Renal cortex interstitium (tissue), 11 donors: Measurements from ENCODE around the gene UNC5C. TPM values are rescaled to one million over a fixed set of nuclear protein-coding genes. Genes with fewer than 3 reads are reported as not detected.

Experiments used
- DNase-seq, 11 donors: peaks; one replicate each; pipeline ENCODE4 v3.0.0-alpha.2; 2013; ENCODE audit warnings: low read depth in 9 of 11, low spot score in 4 of 11; ENCODE audit errors: extremely low read depth in 1 of 11
- polyA plus RNA-seq, 3 donors: library from polyadenylated mRNA; unstranded; fragments of 120-200 nt; gene quantifications; one replicate each; pipeline ENCODE4 v1.2.1, GENCODE V29; 2013; ENCODE audit not compliant: insufficient read length in 3 of 3

UNC5C gene
- polyA plus RNA-seq, 3 donors: 34.1 to 43.8 (median 41.3) TPM

DNA sequence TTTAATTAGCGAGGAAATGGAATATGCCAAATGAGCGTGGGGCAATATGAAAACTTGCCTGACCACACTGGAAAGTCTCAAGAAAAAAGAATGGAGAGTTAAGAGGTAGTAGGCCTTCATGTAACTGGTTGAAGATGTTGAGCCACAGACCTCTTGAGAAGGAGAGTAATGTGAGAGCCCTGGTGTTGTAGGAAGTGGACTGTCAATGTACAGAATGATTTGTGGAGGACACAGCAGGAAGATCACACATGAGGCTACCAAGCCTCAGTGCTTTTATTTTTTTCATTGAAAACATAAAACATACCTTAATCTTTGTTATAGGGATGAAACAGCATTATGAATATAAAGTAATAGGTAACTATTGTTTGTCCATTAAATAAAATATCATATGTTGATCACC lies 331.6 kb downstream of the UNC5C start:
- no peak for DNase-seq

DNA sequence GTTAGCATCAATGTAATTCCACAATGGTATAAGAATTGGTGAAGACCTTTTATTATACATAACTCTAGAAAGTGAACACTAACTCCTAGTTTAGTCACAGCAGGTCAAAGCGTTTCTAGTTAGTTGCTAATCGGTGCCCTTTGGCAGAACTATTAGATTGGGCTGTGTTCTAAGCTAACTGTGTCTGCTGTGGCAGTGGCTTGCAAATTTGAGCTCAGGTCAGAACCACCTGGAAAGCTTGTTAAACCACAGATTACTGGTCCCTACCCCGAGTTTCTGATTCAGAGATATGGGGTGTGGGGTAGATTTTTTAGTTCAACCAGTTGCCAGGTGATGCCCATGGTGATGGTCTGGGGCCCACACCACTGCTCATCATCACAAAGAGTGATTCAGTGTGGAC lies 332.1 kb downstream of the UNC5C start:
- no peak for DNase-seq

DNA sequence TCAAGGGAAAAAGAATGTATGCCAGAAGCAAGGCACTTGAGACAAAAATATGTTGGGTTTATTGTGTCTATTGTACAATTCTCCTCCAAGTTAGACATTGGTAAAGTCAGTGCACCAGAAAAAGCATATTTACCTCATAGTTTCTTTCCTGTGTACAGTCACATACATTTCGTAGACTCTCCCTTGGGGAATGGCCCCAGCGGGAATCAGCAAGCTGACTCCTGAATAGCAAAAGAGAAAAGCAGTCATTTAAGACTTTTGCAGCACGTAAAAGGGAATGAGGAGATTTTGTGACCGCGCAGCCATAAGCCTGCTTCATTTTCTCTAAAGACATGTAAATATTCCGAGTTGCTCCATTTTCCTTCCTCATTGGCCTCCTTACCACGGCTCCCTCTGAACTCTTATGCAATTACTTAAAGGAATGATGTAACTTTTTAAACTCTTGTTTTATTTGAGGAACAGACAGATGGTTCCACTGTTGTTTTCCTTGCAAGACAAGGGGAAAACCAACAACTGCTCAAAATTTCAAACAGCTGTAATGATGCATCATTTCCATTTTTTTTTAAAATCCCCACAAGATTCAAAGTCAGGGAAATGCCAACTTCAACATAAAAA lies 332.7 kb downstream of the UNC5C start:
- DNase-seq: no peak

DNA sequence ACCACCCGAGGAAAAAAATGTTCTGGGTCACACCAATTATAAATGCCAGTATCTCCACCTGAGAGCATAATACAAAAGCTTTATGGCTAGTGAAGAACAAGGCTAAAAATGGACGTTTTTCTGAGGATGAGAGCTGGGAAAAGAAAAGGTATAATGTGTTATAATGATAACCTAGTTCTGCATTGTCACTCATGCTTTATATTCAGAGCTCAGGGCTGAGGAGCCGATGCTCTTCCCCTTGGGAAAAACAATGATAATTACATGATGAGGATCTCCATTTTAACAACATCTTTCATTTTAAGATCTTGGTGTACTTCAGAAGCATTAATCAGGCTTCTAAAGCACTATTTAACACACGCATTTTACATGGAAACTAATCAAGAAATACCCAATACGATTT lies 333.7 kb downstream of the UNC5C start:
- no peak for DNase-seq

DNA sequence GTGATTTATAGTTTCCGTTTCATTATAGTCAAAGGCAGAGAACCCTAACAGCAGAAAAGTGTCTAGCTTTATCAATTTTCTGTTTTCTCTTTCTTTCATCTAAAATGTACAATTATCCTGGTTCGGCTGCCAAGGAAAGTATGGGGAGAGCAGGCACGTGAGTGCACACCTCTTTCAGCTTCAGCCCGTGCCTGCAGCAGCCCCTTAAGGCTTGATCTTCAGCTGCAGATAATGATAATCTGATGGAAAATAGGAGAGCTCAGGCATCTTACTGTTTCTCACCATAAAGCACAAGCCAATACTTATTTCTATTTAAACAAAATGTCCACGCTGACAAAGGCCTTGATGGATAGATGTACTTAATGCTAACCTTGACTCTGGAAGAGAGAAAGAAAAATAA lies 334.4 kb downstream of the UNC5C start:
- DNase-seq: no peak

DNA sequence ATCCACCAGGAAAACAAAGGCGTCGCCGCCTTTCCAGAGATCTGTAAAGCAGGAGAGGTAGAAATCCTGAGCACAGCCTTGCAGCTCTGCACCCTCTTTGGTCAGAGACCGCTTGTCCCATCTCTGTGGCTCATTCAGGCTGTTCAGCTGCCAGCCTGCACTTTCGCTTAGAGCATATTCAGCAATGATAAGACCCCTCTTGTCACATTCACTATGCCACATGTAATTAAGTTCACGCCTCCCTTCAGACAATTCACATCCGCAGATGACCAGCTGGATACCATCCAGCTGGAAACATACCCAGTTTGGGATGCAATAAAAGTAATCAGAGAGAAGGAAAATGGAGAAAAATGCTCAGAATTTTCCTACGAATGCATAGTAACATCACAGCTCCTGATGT lies 335.4 kb downstream of the UNC5C start:
- DNase-seq: no peak

DNA sequence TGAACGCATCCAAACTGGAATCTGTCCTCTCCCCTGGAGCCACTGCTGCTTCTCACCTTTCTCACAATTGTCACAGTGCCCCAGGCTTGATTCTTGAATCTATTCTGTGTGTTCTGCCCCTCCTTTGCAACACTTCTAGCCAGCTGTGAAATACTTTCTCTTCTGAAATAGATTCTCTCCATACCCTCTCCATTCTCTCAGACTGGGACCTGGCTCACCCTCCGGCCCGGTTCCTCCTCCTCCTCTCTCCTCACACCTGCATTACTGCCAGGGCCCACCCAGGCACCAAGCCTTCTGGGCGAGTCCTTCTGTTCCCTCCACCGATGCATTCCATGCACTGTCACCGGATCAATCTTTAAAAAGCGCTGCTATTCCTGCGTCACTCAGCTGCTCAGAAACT lies 336.1 kb downstream of the UNC5C start:
- DNase-seq: no peak

DNA sequence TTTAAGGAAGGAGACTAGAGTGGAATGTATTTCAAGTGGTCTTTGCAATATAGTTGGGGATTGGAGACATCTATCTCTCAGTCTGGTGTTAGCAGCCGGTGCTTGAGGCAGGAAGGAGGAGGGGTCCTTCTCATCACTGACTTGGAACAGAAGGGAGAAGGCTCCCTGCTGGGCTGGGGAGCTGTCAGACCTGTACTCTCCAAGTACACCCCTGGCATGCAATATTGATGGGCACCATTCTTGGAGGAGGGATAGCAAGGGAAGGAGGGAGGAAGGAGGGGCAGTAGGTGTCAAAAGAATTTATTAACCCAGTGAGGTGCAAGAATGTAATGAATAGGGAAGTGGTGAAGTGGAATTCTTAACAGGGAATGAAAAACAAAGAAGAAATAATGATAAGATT lies 338.8 kb downstream of the UNC5C start:
- DNase-seq: no peak

DNA sequence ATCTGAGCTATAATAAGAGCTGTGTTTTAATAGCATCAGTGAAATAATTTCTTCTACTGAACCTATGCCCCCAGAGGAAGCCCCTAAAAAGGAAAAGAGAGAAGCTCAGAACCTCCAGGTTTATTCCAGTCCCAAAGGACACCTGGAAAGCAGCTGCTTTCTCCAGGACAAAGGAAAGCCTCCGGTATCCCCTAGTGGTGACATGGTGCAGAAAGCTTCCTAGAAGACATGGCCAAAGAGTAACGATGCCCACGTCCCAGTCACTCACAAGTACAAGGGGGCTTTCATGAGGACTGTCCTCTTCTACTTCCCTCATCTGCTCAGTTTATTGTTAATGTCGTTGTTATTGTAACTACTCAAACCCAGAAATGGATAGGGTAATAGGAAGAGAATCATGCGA lies 343.9 kb downstream of the UNC5C start:
- no peak for DNase-seq

DNA sequence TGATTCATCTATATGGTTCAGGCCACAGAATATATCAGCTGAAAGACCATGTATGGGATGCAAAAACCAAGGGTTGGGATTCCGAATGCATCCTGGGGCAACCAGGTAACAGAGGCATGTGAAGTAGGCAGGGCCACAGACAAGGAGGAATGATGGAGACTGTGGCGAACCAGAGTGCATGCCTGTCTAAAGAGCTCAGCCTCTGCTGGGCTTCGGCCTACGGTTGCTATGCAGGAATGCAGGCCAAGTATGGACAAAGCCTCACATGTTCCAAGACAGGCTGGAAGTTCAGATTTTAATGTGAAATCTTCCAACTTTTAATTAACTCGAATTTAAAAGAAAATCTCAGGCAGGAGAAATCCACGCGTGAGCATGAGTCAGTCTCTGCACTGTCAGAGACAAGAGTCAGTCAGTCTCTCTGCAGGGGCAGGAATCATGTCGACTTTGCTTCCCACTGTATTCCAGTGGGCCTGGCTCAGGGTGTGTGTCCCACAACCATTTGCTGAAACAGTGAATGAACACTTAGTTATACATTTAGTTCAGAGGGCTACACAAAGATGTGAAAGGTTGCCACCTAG lies 344.4 kb downstream of the UNC5C start:
- no peak for DNase-seq

DNA sequence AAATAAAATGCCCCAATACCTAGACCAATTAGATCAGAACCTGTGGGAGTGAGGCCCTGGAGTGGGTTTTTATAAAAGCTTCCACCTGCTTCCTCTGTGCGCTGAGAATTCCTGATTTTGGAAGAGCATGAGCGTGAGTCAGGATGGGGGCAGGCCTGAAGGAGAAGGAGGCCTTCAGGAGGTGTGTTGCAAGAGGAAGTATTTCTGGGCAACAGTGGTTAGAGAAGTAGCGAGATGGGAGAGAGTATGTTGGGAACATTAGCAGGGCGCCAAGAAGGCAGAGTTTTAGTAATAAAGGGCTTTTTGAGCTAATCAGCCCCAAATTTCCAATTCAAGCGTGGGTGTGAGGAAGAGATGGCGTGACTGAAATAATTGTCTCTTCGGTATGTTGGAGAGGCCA lies 349.8 kb downstream of the UNC5C start:
- no peak for DNase-seq

DNA sequence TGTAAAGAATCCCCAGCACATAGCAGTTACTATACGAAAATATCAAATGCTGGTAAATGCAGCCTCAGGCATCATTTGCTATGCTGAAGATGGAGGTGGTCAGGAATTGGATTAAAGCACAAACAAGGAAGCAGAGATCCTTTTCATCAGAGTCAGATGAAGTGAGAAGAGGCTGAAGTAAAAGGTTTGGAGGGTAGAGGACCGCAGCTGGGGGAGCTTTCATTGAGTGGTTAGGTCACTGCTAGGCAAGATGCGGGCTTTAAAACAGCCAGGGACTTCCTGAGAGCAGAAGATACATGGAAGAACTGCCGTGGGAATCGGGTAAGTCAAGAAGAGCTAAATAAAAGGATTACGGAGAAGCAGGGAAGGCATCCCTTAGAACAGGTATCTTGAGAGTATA lies 351.4 kb downstream of the UNC5C start:
- no peak for DNase-seq

DNA sequence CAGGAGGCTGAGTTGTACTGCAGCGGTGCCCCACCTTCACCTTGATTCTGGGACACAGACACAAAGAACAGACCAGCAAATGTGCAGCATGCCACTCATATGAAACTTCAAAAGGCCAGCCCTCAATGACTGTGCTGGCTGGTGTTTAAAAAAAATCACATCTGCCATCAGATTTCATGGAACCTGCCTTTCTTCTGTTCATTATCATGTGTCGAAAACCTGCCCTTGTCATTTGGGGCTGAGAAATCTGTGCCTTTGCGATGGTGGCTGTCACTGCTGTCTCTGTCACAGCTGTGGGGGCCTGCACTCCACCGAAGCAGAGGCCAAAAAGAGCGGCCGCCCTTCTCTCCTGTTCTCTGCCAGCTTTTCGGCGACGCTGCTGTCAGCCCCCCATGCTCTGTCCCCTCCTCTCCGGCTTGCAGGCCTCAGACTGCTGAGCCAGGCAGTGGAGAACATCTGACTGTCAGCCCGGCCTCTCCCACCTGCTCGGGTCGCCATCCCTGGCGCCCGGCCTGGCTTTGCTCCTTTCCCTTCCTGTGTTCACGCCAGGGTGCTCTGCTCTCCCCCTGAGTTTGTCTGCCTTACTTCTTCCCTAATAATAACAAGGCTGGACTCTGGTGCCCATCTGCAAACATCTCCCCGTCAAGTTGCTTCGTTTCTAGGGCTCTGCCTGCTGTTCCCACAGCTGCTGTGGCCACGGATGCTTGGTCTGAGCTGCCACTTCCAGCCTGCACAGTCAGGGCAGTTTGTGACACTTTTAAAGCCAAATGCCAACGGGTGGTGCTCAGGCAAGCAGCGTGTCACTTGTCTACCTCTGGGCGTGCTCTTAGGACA lies 355.2 kb downstream of the UNC5C start:
- DNase-seq: no peak

DNA sequence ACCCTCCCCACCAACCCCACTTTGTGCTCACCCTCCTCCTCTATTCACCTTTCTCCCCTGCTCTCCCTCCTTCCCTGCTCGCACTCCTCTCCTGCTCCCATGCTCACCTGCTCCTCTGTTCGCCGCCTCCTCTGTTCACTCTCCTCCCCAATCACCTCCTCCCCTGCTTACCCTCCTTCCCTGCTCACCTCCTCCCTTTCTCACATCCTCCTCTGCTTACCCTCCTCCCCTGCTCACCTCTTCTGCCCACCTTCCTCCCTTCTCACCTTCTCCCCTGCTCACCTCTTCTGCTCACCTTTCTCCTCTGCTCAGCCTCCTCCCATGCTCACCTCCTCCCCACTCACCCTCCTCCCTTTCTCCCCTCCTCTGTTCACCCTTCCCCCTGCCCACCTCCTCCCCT lies 357.2 kb downstream of the UNC5C start:
- no peak for DNase-seq

DNA sequence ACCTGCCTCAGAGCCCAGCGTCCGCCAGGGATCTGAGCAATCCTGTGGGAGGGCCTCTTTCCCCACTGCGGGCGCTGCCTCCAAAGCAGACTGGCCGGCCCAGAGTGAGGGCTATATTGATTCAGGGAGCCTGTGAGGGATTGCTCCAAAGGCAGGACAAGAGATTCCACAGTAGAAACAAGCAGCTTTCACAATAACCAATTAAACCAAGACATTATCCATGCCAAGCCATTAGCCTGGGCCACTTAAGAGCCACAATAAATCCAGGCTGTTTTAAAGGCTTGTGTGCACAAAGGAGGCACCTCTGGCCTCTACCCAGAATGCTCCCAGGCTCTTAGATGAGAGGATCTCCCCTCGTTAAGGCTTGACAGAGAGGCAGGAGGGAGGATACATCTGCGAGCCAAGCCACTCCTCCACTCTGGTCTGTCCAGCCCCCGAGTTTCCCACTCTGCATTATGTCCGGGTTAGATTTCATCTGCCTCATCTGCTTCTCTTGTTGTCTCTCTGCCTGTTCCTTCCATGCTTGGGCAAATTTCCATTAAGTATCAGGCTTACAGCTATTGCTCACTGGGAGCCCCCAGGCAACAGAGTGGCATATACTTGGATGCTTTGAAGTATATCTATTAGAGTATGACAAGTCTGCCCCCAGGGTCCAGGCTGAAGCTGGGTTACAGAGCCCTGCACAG lies 357.9 kb downstream of the UNC5C start:
- DNase-seq: peak in 5 of 11 donors; percentile 23 to 56 (median 26)

DNA sequence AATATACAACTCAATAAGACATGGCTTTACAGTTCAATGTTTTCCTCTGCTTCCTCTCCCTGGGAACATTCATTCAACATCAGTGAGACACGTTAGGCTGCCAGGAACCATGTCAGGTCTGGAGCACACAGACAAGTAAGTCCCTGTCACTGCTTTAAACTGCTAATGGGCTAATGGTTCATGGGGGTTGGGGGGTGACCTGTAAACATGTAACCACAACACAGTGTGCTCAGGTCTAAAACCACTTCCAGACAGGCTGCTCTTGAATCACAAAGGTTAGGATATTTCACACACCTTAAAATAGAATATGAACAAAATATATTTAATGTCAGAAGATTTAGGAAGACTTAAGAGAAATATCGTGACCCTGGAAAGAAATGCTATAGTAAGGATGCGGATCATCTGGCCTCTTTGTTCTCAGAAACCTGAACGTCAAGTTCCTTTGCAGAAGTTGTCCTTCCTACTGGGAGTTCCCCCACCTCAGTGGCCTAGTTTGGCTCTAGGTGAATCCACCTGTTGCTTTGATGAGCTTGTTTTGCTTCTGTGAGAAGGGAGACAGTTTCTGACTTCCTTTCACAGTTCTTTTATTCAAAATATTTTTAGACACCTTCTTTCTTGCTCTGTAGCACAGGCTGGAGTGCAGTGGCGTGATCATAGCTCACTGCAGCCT lies 359.9 kb downstream of the UNC5C start:
- DNase-seq: no peak

DNA sequence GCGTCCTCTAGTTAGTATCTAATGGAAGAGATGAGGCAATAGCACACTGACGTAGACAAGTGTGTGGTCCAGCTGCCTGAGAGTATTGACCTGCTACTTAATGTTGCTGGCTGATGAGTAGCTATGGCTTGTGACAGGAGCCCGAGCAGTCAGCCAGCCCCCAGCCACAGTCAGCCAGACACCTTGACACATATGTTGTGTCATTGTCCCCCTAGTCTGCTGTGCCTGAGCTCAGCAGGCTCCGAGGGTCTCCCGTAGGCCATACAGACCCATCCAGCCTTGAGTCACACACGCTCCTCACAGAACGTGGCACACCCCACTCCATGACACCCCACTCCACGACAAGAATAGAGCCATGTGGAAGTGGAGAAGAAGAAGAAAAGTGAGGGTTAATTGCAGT lies 362.1 kb downstream of the UNC5C start:
- DNase-seq: no peak

DNA sequence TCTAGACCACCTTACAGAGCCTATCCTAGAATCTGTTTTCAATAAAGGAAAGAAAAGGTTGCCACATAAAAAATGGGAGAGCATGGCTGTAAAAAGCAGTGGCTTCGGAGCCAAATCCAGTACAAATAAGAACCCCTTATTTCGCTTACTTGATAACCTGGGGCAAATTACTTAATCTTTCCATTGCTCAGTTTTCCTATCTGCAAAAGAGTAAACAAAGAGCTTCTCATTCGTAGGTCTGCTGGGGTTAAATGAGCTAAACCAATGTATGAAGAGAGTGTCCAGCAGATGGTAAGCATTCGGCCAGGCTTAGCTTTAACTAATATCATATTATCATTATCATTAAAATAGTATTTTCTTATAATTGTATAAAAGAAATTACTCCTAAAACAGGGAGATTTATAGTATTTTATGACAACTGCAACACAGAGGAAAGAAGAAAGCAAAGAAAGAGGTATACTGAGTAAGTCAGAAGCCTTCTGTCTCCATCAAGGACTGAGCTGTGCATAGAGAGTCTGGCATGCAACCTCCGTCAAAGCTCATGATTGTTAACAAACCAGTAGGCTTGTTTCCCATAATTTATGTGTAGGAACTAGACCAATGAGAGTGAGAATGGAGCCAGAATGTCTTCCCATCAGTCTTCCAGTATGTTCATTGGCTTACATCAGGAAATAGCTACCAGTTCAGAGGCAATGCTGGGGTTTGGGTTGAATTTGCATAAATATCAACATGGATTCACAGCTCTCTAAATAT lies 364.9 kb downstream of the UNC5C start:
- no peak for DNase-seq

DNA sequence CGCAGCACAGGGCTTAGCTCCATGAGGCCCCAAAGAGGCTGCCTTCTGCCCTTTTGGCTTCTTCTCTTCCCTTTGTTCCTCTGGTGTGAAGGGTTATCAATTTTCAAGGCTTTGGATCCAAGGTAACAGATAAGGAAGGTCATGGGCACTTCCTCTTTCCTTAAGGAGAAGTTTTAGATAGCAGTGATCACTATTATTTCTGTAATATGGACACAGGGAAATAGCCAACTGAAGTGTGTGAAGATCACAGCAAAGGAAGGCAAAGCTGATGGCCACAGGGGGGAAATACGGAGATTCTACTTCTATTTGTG lies 366.8 kb downstream of the UNC5C start:
- DNase-seq: no peak
